Thyroid gland (tissue), 4 donors: ENCODE data around the gene CCNT2. TPM values are rescaled to one million over a fixed set of nuclear protein-coding genes. Genes with fewer than 3 reads are reported as not detected.

Experiments used
- DNase-seq, 2 donors: peaks; one replicate each; pipeline ENCODE4 v3.0.0-alpha.2; 2019
- H3K27ac ChIP-seq, 3 donors: fragments of 200-600 bp; sonication (generic); 1 replicate in 2 of 3; 2 replicates in 1 of 3; pipeline ENCODE4 v1.5.1; 2016 to 2019; ENCODE audit warnings: mild to moderate bottlenecking in 1 of 3, moderate library complexity in 1 of 3
- H3K27me3 ChIP-seq: fragments of 200-600 bp; sonication (generic); one replicate; pipeline ENCODE4 v1.5.1; 2019
- H3K36me3 ChIP-seq, 2 donors: fragments of 200-600 bp; sonication (generic); one replicate each; pipeline ENCODE4 v1.5.1; 2016 to 2019
- H3K4me1 ChIP-seq, 2 donors: fragments of 200-600 bp; sonication (generic); one replicate each; pipeline ENCODE4 v1.5.1; 2017 to 2019
- H3K4me3 ChIP-seq, 3 donors: fragments of 200-600 bp; sonication (generic); replicated peaks in 1 of 3; 1 replicate in 2 of 3; 2 replicates in 1 of 3; pipeline ENCODE4 v1.5.1; 2016; ENCODE audit warnings: mild to moderate bottlenecking in 1 of 3
- H3K9me3 ChIP-seq: fragments of 200-600 bp; sonication (generic); one replicate; pipeline ENCODE4 v1.5.1; 2017
- POLR2A ChIP-seq, 2 donors: fragments of 450-650 bp; IDR thresholded peaks; one replicate each; pipeline ENCODE4 v1.6.1; 2017; ENCODE audit warnings: antibody characterized with exemption in 2 of 2, mild to moderate bottlenecking in 2 of 2, moderate library complexity in 1 of 2
- WGBS, 2 donors: methylation state at CpG; one replicate each; pipeline ENCODE4 v1.1.5; 2017; 5-methylcytosine and 5-hydroxymethylcytosine counted together
- intact Hi-C: fragments of 100-400 bp; cut with DNase I; formaldehyde crosslinking; loops from one replicate; pipeline ENCODE4 v1.15.1; 2023
- total RNA-seq, 4 donors: library from RNA; depleted of rRNA; stranded (reverse); fragments of >200 nt; gene quantifications; one replicate each; pipeline ENCODE4 v1.2.3, GENCODE V29; 2016
- TF ChIP-seq, protein P1 (sequence below), 6 experiments: fragments of 200-600 bp in 3 of 6; fragments of 450-650 bp in 3 of 6; sonication (generic) in 3 of 6; IDR thresholded peaks; one replicate each; pipeline ENCODE4 v1.5.1; 2016 to 2019; ENCODE audit warnings: antibody characterized with exemption in 6 of 6, mild to moderate bottlenecking in 2 of 6, inconsistent platforms in 1 of 6, moderate library complexity in 1 of 6

Gene CCNT2
- total RNA-seq, 4 donors from 2014 or later = 40.1 to 81.8 (median 45.1) TPM

DNA sequence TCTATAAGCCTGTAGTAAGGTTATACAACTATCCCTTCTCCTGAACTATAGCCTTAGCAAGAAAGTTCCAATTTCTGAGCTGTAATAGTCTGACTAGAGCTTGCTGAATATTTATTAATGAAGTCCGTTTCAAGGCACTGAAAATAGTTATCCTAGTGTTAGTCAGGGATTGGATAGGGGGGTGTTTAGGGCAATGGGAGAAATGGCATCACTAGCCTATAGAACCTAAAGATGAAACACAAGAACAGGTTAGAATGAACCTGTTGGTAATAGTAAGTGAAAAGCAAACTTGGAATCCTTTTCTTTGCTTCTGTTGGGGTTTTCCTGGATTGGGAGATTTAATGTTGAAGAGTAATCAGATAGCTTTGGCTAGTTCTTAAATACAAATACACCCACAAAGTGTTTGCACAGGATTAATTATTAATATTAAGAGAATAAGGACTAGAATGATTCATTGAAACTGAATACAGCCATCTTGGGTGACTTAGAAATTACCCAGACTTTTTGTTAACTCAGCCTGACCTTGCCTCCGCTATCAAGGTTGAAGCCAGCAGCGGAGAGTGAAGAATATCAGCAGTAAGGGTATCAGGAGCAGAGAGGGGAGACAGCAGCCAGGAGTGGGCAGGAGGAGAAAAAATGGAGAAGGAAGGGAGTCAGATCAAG lies 14.4 kb downstream of the CCNT2 start:
- Histone ChIP-seq H3K36me3 (peaks cover 0 to 3% of the 10 kb centered on the region in 2 donors), H3K9me3 (no peaks in the 10 kb centered on the region), H3K4me1 (peaks cover 27 to 30% of the 10 kb centered on the region in 2 donors), H3K27me3 (no peaks in the 10 kb centered on the region), H3K27ac (no peak overlapping the region), H3K4me3 (no peak overlapping the region)
- no peak for TF ChIP-seq POLR2A (IDR thresholded peaks at IDR 0.05)
- TF ChIP-seq, protein P1, sequence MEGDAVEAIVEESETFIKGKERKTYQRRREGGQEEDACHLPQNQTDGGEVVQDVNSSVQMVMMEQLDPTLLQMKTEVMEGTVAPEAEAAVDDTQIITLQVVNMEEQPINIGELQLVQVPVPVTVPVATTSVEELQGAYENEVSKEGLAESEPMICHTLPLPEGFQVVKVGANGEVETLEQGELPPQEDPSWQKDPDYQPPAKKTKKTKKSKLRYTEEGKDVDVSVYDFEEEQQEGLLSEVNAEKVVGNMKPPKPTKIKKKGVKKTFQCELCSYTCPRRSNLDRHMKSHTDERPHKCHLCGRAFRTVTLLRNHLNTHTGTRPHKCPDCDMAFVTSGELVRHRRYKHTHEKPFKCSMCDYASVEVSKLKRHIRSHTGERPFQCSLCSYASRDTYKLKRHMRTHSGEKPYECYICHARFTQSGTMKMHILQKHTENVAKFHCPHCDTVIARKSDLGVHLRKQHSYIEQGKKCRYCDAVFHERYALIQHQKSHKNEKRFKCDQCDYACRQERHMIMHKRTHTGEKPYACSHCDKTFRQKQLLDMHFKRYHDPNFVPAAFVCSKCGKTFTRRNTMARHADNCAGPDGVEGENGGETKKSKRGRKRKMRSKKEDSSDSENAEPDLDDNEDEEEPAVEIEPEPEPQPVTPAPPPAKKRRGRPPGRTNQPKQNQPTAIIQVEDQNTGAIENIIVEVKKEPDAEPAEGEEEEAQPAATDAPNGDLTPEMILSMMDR (IDR thresholded peaks at IDR 0.05) = no peak
- intact Hi-C loops = no loop called here
- DNase-seq = no peak
- WGBS, 2 donors = 96 to 98% methylated on average over 3 of the region's 3 CpGs

DNA sequence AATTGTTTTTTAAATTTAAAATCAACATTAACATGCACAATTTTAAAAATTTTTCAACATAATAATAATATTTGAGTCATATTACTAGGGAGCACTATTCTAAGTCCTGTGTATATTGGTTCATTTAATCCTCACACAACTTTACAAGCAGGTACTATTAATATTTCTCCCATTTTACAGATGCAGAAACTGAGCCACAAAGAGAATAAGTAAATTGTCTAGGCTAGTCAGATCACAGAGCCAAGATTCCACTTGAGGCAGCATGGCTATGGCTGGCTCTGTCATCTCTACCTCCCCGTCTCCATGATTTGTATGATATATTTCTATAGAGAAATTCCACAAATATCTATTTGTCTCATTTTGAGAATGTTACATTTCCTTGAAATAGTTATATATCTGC lies 15.1 kb downstream of the CCNT2 start:
- intact Hi-C loops = no loop called here
- no peak for DNase-seq
- H3K36me3 ChIP-seq = peaks cover 3% of the 10 kb centered on the region in 2 donors
- no peaks in the 10 kb centered on the region for H3K9me3 ChIP-seq
- WGBS, 2 donors = 97 to 100% methylated on average over 1 of the region's 1 CpG
- H3K27me3 ChIP-seq = no peaks in the 10 kb centered on the region
- no peak for TF ChIP-seq POLR2A (IDR thresholded peaks at IDR 0.05)
- TF ChIP-seq, protein P1 (IDR thresholded peaks at IDR 0.05) = no peak
- peaks cover 27 to 30% of the 10 kb centered on the region in 2 donors for H3K4me1 ChIP-seq
- H3K4me3 ChIP-seq = no peak overlapping the region
- H3K27ac ChIP-seq = no peak overlapping the region

DNA sequence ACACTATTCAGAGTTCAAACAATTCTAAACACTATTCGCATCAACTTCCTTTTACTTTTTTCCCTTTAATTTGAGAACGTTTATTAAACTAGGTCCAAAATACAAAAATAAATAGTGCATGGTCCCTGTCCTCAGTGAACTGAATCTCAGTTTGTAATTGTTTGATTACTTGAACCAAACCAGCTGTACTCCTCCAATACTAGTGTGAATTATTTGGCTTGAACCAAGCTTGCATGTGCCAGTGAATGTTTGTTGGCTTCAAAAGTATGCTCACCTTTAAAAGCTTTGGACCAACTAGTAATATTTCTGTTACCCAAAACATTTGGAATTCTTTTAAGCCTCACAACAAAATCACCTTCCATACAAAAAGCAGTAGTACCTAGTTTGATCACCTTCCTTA lies 15.5 kb downstream of the CCNT2 start:
- TF ChIP-seq, protein P1 (IDR thresholded peaks at IDR 0.05) = no peak
- TF ChIP-seq POLR2A (IDR thresholded peaks at IDR 0.05) = no peak
- Histone ChIP-seq H3K4me3 (no peak overlapping the region), H3K4me1 (peaks cover 27 to 30% of the 10 kb centered on the region in 2 donors), H3K27ac (no peak overlapping the region), H3K27me3 (no peaks in the 10 kb centered on the region), H3K36me3 (peaks cover 3% of the 10 kb centered on the region in 2 donors), H3K9me3 (no peaks in the 10 kb centered on the region)
- intact Hi-C loops = no loop called here
- 57% methylated on average over 2 of the region's 2 CpGs for WGBS, 2 donors
- no peak for DNase-seq

DNA sequence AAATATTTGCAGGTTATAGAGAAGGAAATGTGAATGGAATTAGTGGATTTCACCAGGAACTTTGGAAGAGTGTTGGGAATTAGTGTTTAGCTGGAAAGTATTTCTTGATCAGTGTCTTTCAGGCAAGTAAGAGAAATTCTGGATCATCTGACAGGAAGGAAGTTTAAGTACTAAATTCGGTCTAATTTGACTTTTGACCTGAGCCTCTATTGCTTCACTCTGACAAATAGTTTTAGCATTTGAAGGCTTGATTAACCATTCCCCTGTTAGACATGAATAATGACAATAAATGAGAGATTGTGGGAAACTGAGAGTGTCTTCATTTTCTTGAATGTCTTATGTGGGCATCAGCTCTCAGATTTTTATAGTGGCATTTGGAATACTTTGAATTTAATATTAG lies 16.0 kb downstream of the CCNT2 start:
- TF ChIP-seq, protein P1 (IDR thresholded peaks at IDR 0.05) = no peak
- no peak for TF ChIP-seq POLR2A (IDR thresholded peaks at IDR 0.05)
- peaks cover 3 to 5% of the 10 kb centered on the region in 2 donors for H3K36me3 ChIP-seq
- H3K27ac ChIP-seq = no peak overlapping the region
- DNase-seq = no peak
- no peaks in the 10 kb centered on the region for H3K9me3 ChIP-seq
- H3K4me1 ChIP-seq = peaks cover 27 to 30% of the 10 kb centered on the region in 2 donors
- intact Hi-C loops = no loop called here
- H3K27me3 ChIP-seq = no peaks in the 10 kb centered on the region
- H3K4me3 ChIP-seq = no peak overlapping the region
- WGBS, 2 donors = 42 to 66% methylated on average over 1 of the region's 1 CpG

DNA sequence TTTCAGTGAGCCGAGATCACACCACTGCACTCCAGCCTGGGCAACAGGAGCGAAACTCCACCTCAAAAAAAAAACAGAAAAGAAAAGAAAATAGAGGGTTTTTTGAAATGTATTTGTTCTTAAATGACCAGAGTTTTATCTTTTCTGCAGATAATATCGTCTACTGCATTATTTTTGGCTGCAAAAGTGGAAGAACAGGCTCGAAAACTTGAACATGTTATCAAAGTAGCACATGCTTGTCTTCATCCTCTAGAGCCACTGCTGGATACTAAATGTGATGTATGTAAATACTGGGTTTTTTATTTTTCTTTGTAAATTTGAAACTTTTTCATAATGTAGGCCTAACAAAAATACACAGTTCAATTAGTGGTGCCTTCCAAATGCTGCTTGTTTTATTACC lies 18.1 kb downstream of the CCNT2 start:
- no peaks in the 10 kb centered on the region for H3K9me3 ChIP-seq
- H3K4me3 ChIP-seq = no peak overlapping the region
- no peak overlapping the region for H3K27ac ChIP-seq
- no peak for DNase-seq
- intact Hi-C loops = no loop called here
- peaks cover 27 to 30% of the 10 kb centered on the region in 2 donors for H3K4me1 ChIP-seq
- peaks cover 7 to 11% of the 10 kb centered on the region in 2 donors for H3K36me3 ChIP-seq
- TF ChIP-seq, protein P1 (IDR thresholded peaks at IDR 0.05) = no peak
- no peak for TF ChIP-seq POLR2A (IDR thresholded peaks at IDR 0.05)
- WGBS, 2 donors = 65 to 67% methylated on average over 4 of the region's 4 CpGs
- H3K27me3 ChIP-seq = no peaks in the 10 kb centered on the region
